ENCODE measurements around the gene SLCO3A1. TPM values are rescaled to one million over a fixed set of nuclear protein-coding genes. Genes with fewer than 3 reads are reported as not detected.

SLCO3A1 gene
- total RNA-seq, 1 experiment from 2014 or later = not detected

DNA sequence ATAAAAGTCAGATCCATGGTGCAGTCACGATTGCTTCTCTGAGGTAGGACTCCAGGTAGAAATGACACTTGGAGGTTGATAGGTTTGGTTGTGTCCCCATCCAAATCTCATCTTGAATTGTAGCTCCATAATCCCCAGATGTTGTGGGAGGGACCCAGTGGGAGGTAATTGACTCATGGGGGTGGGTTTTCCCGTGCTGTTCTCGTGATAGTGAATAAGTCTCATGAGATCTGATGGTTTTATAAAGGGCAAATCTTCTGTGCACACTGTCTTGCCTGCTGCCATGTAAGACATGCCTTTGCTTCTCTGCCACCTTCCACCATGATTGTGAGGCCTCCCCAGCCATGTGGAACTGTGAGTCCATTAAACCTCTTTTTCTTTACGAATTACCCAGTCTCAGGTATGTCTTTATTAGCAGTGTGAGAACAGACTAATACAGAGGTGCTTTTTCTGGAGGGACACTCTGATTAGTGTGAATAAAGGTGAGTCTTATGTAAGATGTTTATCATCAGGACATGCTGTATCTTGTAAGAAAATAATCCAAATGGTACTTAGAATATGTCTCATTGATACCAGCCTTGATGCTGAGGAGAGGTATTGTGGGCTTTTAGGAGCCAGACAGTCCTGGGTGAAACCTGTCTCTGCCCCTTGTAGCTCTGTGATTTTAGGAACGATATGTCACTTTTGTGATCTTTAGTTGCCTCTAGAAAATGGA lies 43.0 kb downstream of the SLCO3A1 start:
- peaks cover 7% of the 10 kb centered on the region for H3K27me3 Mint-ChIP-seq (ENCODE audit: insufficient read depth, unreplicated experiment)
- H3K4me3 ChIP-seq (ENCODE audit: low read depth, low read length) = no peak overlapping the region
- no peaks in the 10 kb centered on the region for H3K9me3 Mint-ChIP-seq (ENCODE audit: unreplicated experiment)
- no peaks in the 10 kb centered on the region; the same call in 1 of the 2 replicates for H3K9me3 ChIP-seq
- H3K27ac Mint-ChIP-seq (ENCODE audit: unreplicated experiment) = no peak overlapping the region
- H3K36me3 Mint-ChIP-seq (ENCODE audit: insufficient read depth, unreplicated experiment) = no peaks in the 10 kb centered on the region
- TF ChIP-seq, protein P1, sequence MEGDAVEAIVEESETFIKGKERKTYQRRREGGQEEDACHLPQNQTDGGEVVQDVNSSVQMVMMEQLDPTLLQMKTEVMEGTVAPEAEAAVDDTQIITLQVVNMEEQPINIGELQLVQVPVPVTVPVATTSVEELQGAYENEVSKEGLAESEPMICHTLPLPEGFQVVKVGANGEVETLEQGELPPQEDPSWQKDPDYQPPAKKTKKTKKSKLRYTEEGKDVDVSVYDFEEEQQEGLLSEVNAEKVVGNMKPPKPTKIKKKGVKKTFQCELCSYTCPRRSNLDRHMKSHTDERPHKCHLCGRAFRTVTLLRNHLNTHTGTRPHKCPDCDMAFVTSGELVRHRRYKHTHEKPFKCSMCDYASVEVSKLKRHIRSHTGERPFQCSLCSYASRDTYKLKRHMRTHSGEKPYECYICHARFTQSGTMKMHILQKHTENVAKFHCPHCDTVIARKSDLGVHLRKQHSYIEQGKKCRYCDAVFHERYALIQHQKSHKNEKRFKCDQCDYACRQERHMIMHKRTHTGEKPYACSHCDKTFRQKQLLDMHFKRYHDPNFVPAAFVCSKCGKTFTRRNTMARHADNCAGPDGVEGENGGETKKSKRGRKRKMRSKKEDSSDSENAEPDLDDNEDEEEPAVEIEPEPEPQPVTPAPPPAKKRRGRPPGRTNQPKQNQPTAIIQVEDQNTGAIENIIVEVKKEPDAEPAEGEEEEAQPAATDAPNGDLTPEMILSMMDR (IDR thresholded peaks at IDR 0.05; ENCODE audit: insufficient read depth in 1 of 2, low read depth in 1 of 2, low read length in 1 of 2, severe bottlenecking in 1 of 2, unreplicated experiment in 1 of 2) = no peak
- no peaks in the 10 kb centered on the region for H3K4me1 ChIP-seq
- DNase-seq = no peak
- no peaks in the 10 kb centered on the region for H3K27me3 ChIP-seq (replicated peaks; ENCODE audit: control insufficient read depth, insufficient read depth, low read length)
- no peak overlapping the region for H3K4me3 Mint-ChIP-seq (ENCODE audit: unreplicated experiment)
- intact Hi-C loops (cut with micrococcal nuclease; ENCODE audit: unreplicated experiment) = no loop called here
- BruUV-seq (replicated peaks) = no TSS peak
- ChIA-PET POLR2A (no interaction called here), CTCF (no interaction called here)
- H3K36me3 ChIP-seq (ENCODE audit: control insufficient read depth, insufficient read depth, low read length) = no peaks in the 10 kb centered on the region
- no peaks in the 10 kb centered on the region for H3K4me1 Mint-ChIP-seq (ENCODE audit: low read depth, unreplicated experiment)

DNA sequence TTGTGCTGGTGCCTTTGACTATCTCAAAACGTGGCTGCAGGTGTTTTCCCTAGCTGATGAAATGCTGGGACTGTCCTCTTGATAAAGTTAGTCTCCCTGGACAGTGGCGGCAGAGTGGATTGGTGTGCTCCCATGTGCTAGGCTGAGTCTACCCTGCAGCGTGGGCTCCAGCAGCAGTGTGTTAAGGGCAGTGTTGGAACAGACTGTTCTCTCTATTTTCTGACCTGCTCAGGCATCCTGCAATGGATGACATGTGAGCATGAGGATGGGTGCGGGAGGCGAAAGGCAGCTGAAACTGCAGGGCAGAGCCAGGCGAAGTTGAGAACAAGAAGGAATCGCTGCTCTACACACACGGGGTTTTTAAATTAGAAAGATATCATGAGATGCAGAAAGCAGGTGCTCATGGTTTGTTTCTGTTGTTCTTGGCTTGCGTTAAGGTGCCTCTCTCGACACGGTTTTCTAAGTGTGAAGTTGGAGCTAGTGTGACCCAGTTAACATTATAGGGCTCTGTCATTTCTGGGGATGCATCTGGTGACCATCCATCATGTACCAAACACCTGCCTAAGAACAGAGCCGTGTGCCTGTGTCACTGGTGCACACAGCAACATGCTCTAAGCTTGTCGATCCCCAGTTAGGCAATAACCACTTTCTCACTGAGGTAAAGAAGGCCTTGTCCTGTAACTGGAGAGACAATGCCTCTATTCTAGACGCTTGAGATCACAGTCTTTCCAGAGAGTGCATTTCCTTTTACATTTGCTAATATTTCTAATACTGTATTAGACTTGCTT lies 44.3 kb downstream of the SLCO3A1 start:
- Histone ChIP-seq H3K36me3 (ENCODE audit: control insufficient read depth, insufficient read depth, low read length) (no peaks in the 10 kb centered on the region), H3K9me3 (no peaks in the 10 kb centered on the region; the same call in 1 of the 2 replicates), H3K4me1 (no peaks in the 10 kb centered on the region), H3K27me3 (replicated peaks; ENCODE audit: control insufficient read depth, insufficient read depth, low read length) (no peaks in the 10 kb centered on the region), H3K4me3 (ENCODE audit: low read depth, low read length) (no peak overlapping the region)
- H3K9me3 Mint-ChIP-seq (ENCODE audit: unreplicated experiment) = no peaks in the 10 kb centered on the region
- ChIA-PET POLR2A (no interaction called here), CTCF (no interaction called here)
- H3K27me3 Mint-ChIP-seq (ENCODE audit: insufficient read depth, unreplicated experiment) = peaks cover 12% of the 10 kb centered on the region
- no peak for DNase-seq
- no peaks in the 10 kb centered on the region for H3K4me1 Mint-ChIP-seq (ENCODE audit: low read depth, unreplicated experiment)
- no peaks in the 10 kb centered on the region for H3K36me3 Mint-ChIP-seq (ENCODE audit: insufficient read depth, unreplicated experiment)
- intact Hi-C loops (cut with micrococcal nuclease; ENCODE audit: unreplicated experiment) = no loop called here
- TF ChIP-seq, protein P1 (IDR thresholded peaks at IDR 0.05; ENCODE audit: insufficient read depth in 1 of 2, low read depth in 1 of 2, low read length in 1 of 2, severe bottlenecking in 1 of 2, unreplicated experiment in 1 of 2) = no peak
- no TSS peak for BruUV-seq (replicated peaks)
- no peak overlapping the region for H3K4me3 Mint-ChIP-seq (ENCODE audit: unreplicated experiment)
- H3K27ac Mint-ChIP-seq (ENCODE audit: unreplicated experiment) = no peak overlapping the region

DNA sequence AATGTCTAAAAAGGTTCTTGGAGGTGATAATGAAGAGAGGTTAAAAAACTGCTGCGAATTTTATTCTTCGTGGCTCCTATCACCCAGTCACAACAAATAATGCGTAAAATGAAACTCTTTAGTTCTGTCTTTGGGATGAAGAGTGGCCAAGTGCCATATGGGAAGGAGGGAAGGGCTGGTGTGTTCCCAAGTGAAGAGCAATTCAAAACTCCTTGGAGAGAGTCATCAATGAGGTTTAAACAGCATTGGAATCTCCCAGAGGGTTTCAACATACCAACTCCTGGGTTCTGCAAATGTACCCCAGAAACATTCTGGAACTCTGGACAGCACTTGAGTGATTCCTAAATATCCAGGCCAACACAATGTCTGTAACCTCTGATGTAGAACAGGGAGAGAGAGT lies 45.3 kb downstream of the SLCO3A1 start:
- POLR2A ChIA-PET = no interaction called here
- no peaks in the 10 kb centered on the region; the same call in 1 of the 2 replicates for H3K9me3 ChIP-seq
- CTCF ChIA-PET = no interaction called here
- no peaks in the 10 kb centered on the region for H3K36me3 ChIP-seq (ENCODE audit: control insufficient read depth, insufficient read depth, low read length)
- Mint-ChIP-seq H3K4me1 (ENCODE audit: low read depth, unreplicated experiment) (no peaks in the 10 kb centered on the region), H3K36me3 (ENCODE audit: insufficient read depth, unreplicated experiment) (no peaks in the 10 kb centered on the region), H3K27me3 (ENCODE audit: insufficient read depth, unreplicated experiment) (peaks cover 15% of the 10 kb centered on the region), H3K4me3 (ENCODE audit: unreplicated experiment) (no peak overlapping the region), H3K9me3 (ENCODE audit: unreplicated experiment) (no peaks in the 10 kb centered on the region), H3K27ac (ENCODE audit: unreplicated experiment) (no peak overlapping the region)
- TF ChIP-seq, protein P1 (IDR thresholded peaks at IDR 0.05; ENCODE audit: insufficient read depth in 1 of 2, low read depth in 1 of 2, low read length in 1 of 2, severe bottlenecking in 1 of 2, unreplicated experiment in 1 of 2) = no peak
- no peaks in the 10 kb centered on the region for H3K27me3 ChIP-seq (replicated peaks; ENCODE audit: control insufficient read depth, insufficient read depth, low read length)
- H3K4me1 ChIP-seq = no peaks in the 10 kb centered on the region
- no peak overlapping the region for H3K4me3 ChIP-seq (ENCODE audit: low read depth, low read length)
- no TSS peak for BruUV-seq (replicated peaks)
- DNase-seq = no peak
- intact Hi-C loops (cut with micrococcal nuclease; ENCODE audit: unreplicated experiment) = no loop called here

Data from Caco-2 (cell line).